ENCODE results near the gene COL27A1.

The COL27A1 gene

GRCh38 chr9:114155263-114155994 is at the start of gene COL27A1:
TSS of gene COL27A1 (plus strand) at chr9:114155537. CDS start at chr9:114155951, 414 bp downstream.
- peak; percentile 68 to 69 for DNase-seq

GRCh38 chr9:114107286-114108001 is 47.9 kb upstream of the COL27A1 start:
- DNase-seq, result no peak

GRCh38 chr9:114108016-114108833 is 47.1 kb upstream of the COL27A1 start:
- DNase-seq, result peak; percentile 80 to 92

- no peak for DNase-seq
These were observed 46.2 kb upstream of the COL27A1 start for GRCh38 chr9:114109124-114109523.

GRCh38 chr9:114110180-114110579 is 45.2 kb upstream of the COL27A1 start:
- no peak for DNase-seq

GRCh38 chr9:114112325-114112724 is 43.0 kb upstream of the COL27A1 start:
- DNase-seq, result no peak

- no peak for DNase-seq
These were observed 42.4 kb upstream of the COL27A1 start for GRCh38 chr9:114112778-114113584.

- DNase-seq, result no peak
These were observed 41.0 kb upstream of the COL27A1 start for GRCh38 chr9:114114364-114114763.

GRCh38 chr9:114115654-114116125 is 39.6 kb upstream of the COL27A1 start:
- no peak for DNase-seq

GRCh38 chr9:114116126-114116747 is 39.1 kb upstream of the COL27A1 start:
- DNase-seq, result no peak

GRCh38 chr9:114117614-114117995 is 37.7 kb upstream of the COL27A1 start:
- no peak for DNase-seq

GRCh38 chr9:114117996-114118830 is 37.1 kb upstream of the COL27A1 start:
- no peak for DNase-seq

GRCh38 chr9:114119242-114120191 is 35.8 kb upstream of the COL27A1 start:
- DNase-seq, result no peak

- no peak for DNase-seq
These were observed 34.9 kb upstream of the COL27A1 start for GRCh38 chr9:114120192-114121014.

- peak; percentile 85 to 93 for DNase-seq
These were observed 33.9 kb upstream of the COL27A1 start for GRCh38 chr9:114121227-114122135.

- no peak for DNase-seq
These were observed 33.0 kb upstream of the COL27A1 start for GRCh38 chr9:114122136-114123027.

Measured in NCI-H524 (cell line).